A549 (cell line): ENCODE results near the gene OMD. TPM values are rescaled to one million over a fixed set of nuclear protein-coding genes. Genes with fewer than 3 reads are reported as not detected.

Source experiments
- ATAC-seq, 2 experiments: fragments of 200-7000 bp in 1 of 2; fragments of >200 bp in 1 of 2; cut with Nextera tagmentation in 1 of 2; cut with Tn5 transposase in 1 of 2; 3 replicates each; pipeline versions ENCODE4 v1.8.0 to v1.9.1; 2018 to 2020; ENCODE audit warnings: mild to moderate bottlenecking in 1 of 2, moderate library complexity in 1 of 2
- CTCF ChIA-PET: fragments of 300-600 bp; sonication (Branson Sonifier 250); formaldehyde crosslinking; extraction: SDS; loops from one replicate; lab custom pipeline; 2021; ENCODE audit warnings: antibody characterized with exemption, inconsistent platforms; lab: Yijun Ruan, JAX
- POLR2A ChIA-PET: fragments of 350-600 bp; formaldehyde crosslinking; extraction: SDS; loops from one replicate; lab custom pipeline; 2021; ENCODE audit warnings: antibody characterized with exemption, inconsistent platforms; lab: Yijun Ruan, JAX
- DNase-seq, 2 experiments: peaks; one replicate each; pipeline versions ENCODE4 v3.0.0 to v3.0.0-alpha.2; 2011 to 2016; ENCODE audit warnings: low read depth in 1 of 2, low spot score in 1 of 2
- FAIRE-seq: peaks from 2 replicates; lab custom pipeline; 2011; peaks lifted over from hg19 to GRCh38; lab: Jason Lieb, UNC
- H3K27ac ChIP-seq, 2 experiments: fragments of >200 bp; sonication (Bioruptor Twin); formaldehyde crosslinking; 3 replicates each; pipeline ENCODE4 v1.5.1; 2016 to 2017
- H3K4me1 ChIP-seq: fragments of >200 bp; sonication (Bioruptor Twin); formaldehyde crosslinking; 3 replicates; pipeline ENCODE4 v1.6.1; 2016
- H3K4me2 ChIP-seq: fragments of >200 bp; sonication (Bioruptor Twin); formaldehyde crosslinking; 3 replicates; pipeline ENCODE4 v1.6.1; 2016
- H3K4me3 ChIP-seq: fragments of >200 bp; sonication (Bioruptor Twin); formaldehyde crosslinking; 3 replicates; pipeline ENCODE4 v1.5.1; 2016
- H3K9me3 ChIP-seq: fragments of >200 bp; sonication (Bioruptor Twin); formaldehyde crosslinking; 3 replicates; pipeline ENCODE4 v1.6.1; 2016
- ATOH8 ChIP-seq: fragments of 250-450 bp; sonication (Bioruptor Pico); IDR thresholded peaks from 2 replicates; pipeline ENCODE4 v1.5.0; 2020; ENCODE audit warnings: low read depth, mild to moderate bottlenecking, moderate library complexity
- BCL3 ChIP-seq: fragments of >200 bp; sonication (Bioruptor Twin); formaldehyde crosslinking; IDR thresholded peaks from 3 replicates; pipeline ENCODE4 v1.6.1; 2016
- CEBPB ChIP-seq, 2 experiments: fragments of >200 bp in 1 of 2; sonication (Bioruptor Twin) in 1 of 2; formaldehyde crosslinking in 1 of 2; IDR thresholded peaks; 2 replicates each; pipeline ENCODE4 v1.6.1; 2012 to 2016
- E2F6 ChIP-seq: IDR thresholded peaks from 2 replicates; pipeline ENCODE4 v1.6.1; 2012; ENCODE audit warnings: low read depth, borderline replicate concordance
- EP300 ChIP-seq, 2 experiments: fragments of >200 bp; sonication (Bioruptor Twin); formaldehyde crosslinking; IDR thresholded peaks; 2 replicates in 1 of 2; 3 replicates in 1 of 2; pipeline ENCODE4 v1.6.1; 2016 to 2017
- FOSL2 ChIP-seq, 2 experiments: fragments of 450-650 bp in 1 of 2; fragments of >200 bp in 1 of 2; sonication (Bioruptor Twin) in 1 of 2; formaldehyde crosslinking; IDR thresholded peaks; 2 replicates each; pipeline versions ENCODE4 v1.5.0 to v1.6.1; 2016 to 2020; ENCODE audit warnings: mild to moderate bottlenecking in 1 of 2, moderate library complexity in 1 of 2
- GATA3 ChIP-seq: IDR thresholded peaks from 2 replicates; pipeline ENCODE4 v1.6.1; 2012; ENCODE audit warnings: borderline replicate concordance
- HES2 ChIP-seq: fragments of >200 bp; sonication (Bioruptor Twin); formaldehyde crosslinking; IDR thresholded peaks from 2 replicates; pipeline ENCODE4 v1.6.1; 2016
- HMGXB4 ChIP-seq: fragments of 250-450 bp; sonication (Bioruptor Pico); IDR thresholded peaks from 2 replicates; pipeline ENCODE4 v1.5.0; 2021; ENCODE audit warnings: mild to moderate bottlenecking, moderate library complexity, borderline replicate concordance
- HOXB13 ChIP-seq: fragments of 250-450 bp; sonication (Bioruptor Pico); IDR thresholded peaks from 2 replicates; pipeline ENCODE4 v1.5.0; 2020; ENCODE audit warnings: low read depth, mild to moderate bottlenecking, moderate library complexity
- HOXB5 ChIP-seq: fragments of 250-450 bp; sonication (Bioruptor Pico); IDR thresholded peaks from 2 replicates; pipeline ENCODE4 v1.5.0; 2020; ENCODE audit warnings: mild to moderate bottlenecking, moderate library complexity
- JUN ChIP-seq, 2 experiments: fragments of >200 bp; sonication (Bioruptor Twin); formaldehyde crosslinking; IDR thresholded peaks; 2 replicates in 1 of 2; 3 replicates in 1 of 2; pipeline ENCODE4 v1.6.1; 2016 to 2017
- KDM5A ChIP-seq: fragments of 200-600 bp; sonication (generic); IDR thresholded peaks from 2 replicates; pipeline ENCODE4 v1.6.1; 2016; ENCODE audit warnings: antibody characterized with exemption, mild to moderate bottlenecking
- MAX ChIP-seq: IDR thresholded peaks from 2 replicates; pipeline ENCODE4 v1.6.1; 2012
- NPAS2 ChIP-seq: fragments of 250-450 bp; sonication (Bioruptor Pico); IDR thresholded peaks from 2 replicates; pipeline ENCODE4 v1.8.0; 2022; ENCODE audit warnings: mild to moderate bottlenecking, moderate library complexity, borderline replicate concordance
- PBX3 ChIP-seq: IDR thresholded peaks from 2 replicates; pipeline ENCODE4 v1.6.1; 2012
- PHF8 ChIP-seq: fragments of 200-600 bp; sonication (generic); IDR thresholded peaks from 2 replicates; pipeline ENCODE4 v1.6.1; 2016; ENCODE audit warnings: low read depth, mild to moderate bottlenecking, antibody characterized with exemption, moderate library complexity, borderline replicate concordance
- POLR2A ChIP-seq: IDR thresholded peaks from 2 replicates; pipeline ENCODE4 v1.6.1; 2012; ENCODE audit warnings: mild to moderate bottlenecking, low read length
- RAD21 ChIP-seq, 2 experiments: fragments of >200 bp in 1 of 2; sonication (Bioruptor Twin) in 1 of 2; formaldehyde crosslinking in 1 of 2; IDR thresholded peaks in 1 of 2; conservative IDR thresholded peaks in 1 of 2; 2 replicates in 1 of 2; 3 replicates in 1 of 2; pipeline ENCODE4 v1.6.1; 2012 to 2018; ENCODE audit warnings: inconsistent platforms in 1 of 2
- RFX5 ChIP-seq: fragments of 450-650 bp; IDR thresholded peaks from 2 replicates; pipeline ENCODE4 v1.7.1; 2014; ENCODE audit warnings: antibody characterized with exemption, mild to moderate bottlenecking, moderate library complexity
- TP53 ChIP-seq: fragments of 250-450 bp; sonication (Bioruptor Pico); IDR thresholded peaks from 2 replicates; pipeline ENCODE4 v1.5.0; 2021; ENCODE audit warnings: mild to moderate bottlenecking, moderate library complexity
- USF2 ChIP-seq: fragments of 450-650 bp; IDR thresholded peaks from 2 replicates; pipeline ENCODE4 v1.6.1; 2014; ENCODE audit warnings: antibody characterized with exemption
- ZFP36 ChIP-seq: fragments of 450-650 bp; IDR thresholded peaks from 2 replicates; pipeline ENCODE4 v1.6.1; 2014; ENCODE audit warnings: borderline replicate concordance; ENCODE audit not compliant: partially characterized antibody
- ZNF302 ChIP-seq: fragments of 250-450 bp; sonication (Bioruptor Pico); IDR thresholded peaks from 2 replicates; pipeline ENCODE4 v1.9.0; 2021; ENCODE audit warnings: inconsistent platforms, mild to moderate bottlenecking, moderate library complexity
- ZSCAN20 ChIP-seq: fragments of 250-450 bp; sonication (Bioruptor Pico); IDR thresholded peaks from 2 replicates; pipeline ENCODE4 v1.8.0; 2022; ENCODE audit warnings: mild to moderate bottlenecking, moderate library complexity
- WGBS: methylation state at CpG from one replicate; pipeline ENCODE4 v1.1.6; 2017; ENCODE audit errors: missing lambda C conversion rate; 5-methylcytosine and 5-hydroxymethylcytosine counted together
- polyA plus RNA-seq, 4 experiments: library from polyadenylated mRNA; depleted of rRNA in 3 of 4; stranded (reverse); fragments of >200 nt; fragmentation: RNase III in 1 of 4; extraction: RNeasy Plus Mini Kit Qiagen cat#74134 plus additional on column Dnase treatment in 1 of 4; gene quantifications; 2 replicates in 3 of 4; 3 replicates in 1 of 4; pipeline ENCODE4 v1.2.3, GENCODE V29; 2011 to 2017

Gene OMD
- polyA plus RNA-seq, 2 of the 4 experiments (the other 2 are of a cell fraction) = not detected

- POLR2A ChIA-PET = no interaction called here
These were observed 15.4 kb downstream of the OMD start for GRCh38 chr9:92408747-92409478.

GRCh38 chr9:92407818-92408217 is 16.5 kb downstream of the OMD start:
- no peak for FAIRE-seq
- ChIA-PET POLR2A (interaction anchor here (0.6 kb wide), 1 partner anchor 37 kb away, joined by 3 read pairs; no protein-coding TSS in a partner anchor), CTCF (no interaction called here)
- Histone ChIP-seq H3K4me1 (no peaks in the 10 kb centered on the region), H3K9me3 (no peaks in the 10 kb centered on the region), H3K4me2 (no peak overlapping the region), H3K4me3 (no peak overlapping the region), H3K27ac (no peak overlapping the region)
- TF ChIP-seq HES2 = no peak
- no peak for TF ChIP-seq ZNF302
- no peak for TF ChIP-seq TP53 (CRISPR knock-in tag)
- TF ChIP-seq RAD21 (conservative IDR thresholded peaks at IDR 0.05 in 1 of 2, IDR thresholded peaks at IDR 0.05 in 1 of 2) = no peak
- DNase-seq = no peak
- 83% methylated on average over 2 of the region's 2 CpGs for WGBS
- ATAC-seq = no peak

More at GRCh38 chr9:92408747-92409478, 15.4 kb downstream of the OMD start:
- FAIRE-seq (no peak), ATAC-seq (no peak), DNase-seq (no peak)
- CTCF ChIA-PET = interaction anchor here (0.6 kb wide), 1 partner anchor 543 kb away, joined by 3 read pairs; no protein-coding TSS in a partner anchor
- WGBS = 73% methylated on average over 2 of the region's 2 CpGs
- no peak overlapping the region for H3K4me2 ChIP-seq
- H3K9me3 ChIP-seq = no peaks in the 10 kb centered on the region
- no peak overlapping the region for H3K27ac ChIP-seq
- no peaks in the 10 kb centered on the region for H3K4me1 ChIP-seq
- no peak overlapping the region for H3K4me3 ChIP-seq
- TF ChIP-seq GATA3 (no peak), HOXB5 (CRISPR knock-in tag) (no peak), PBX3 (no peak), KDM5A (no peak), BCL3 (no peak), TP53 (CRISPR knock-in tag) (no peak), NPAS2 (no peak), JUN (IDR thresholded peaks at IDR 0.05) (no peak), MAX (no peak), USF2 (no peak), HES2 (no peak), RFX5 (no peak), ZSCAN20 (CRISPR knock-in tag) (no peak), PHF8 (no peak), POLR2A (no peak), ATOH8 (CRISPR knock-in tag) (no peak)

- Histone ChIP-seq H3K4me2 (no peak overlapping the region), H3K27ac (no peak overlapping the region), H3K4me1 (no peaks in the 10 kb centered on the region), H3K9me3 (no peaks in the 10 kb centered on the region), H3K4me3 (no peak overlapping the region)
- DNase-seq (no peak), FAIRE-seq (no peak), ATAC-seq (no peak)
- TF ChIP-seq FOSL2 (IDR thresholded peaks at IDR 0.05) (no peak), FOSL2 (CRISPR knock-in tag; IDR thresholded peaks at IDR 0.05) (no peak), ZNF302 (no peak), ZFP36 (no peak), E2F6 (no peak), HMGXB4 (CRISPR knock-in tag) (no peak), EP300 (IDR thresholded peaks at IDR 0.05) (no peak), HOXB13 (CRISPR knock-in tag) (no peak), CEBPB (IDR thresholded peaks at IDR 0.05) (no peak), KDM5A (no peak), POLR2A (no peak)
- WGBS = 70% methylated on average over 3 of the region's 3 CpGs
- POLR2A ChIA-PET = no interaction called here
- CTCF ChIA-PET = interaction anchor here (1.2 kb wide), 1 partner anchor 59 kb away, joined by 3 read pairs; no protein-coding TSS in a partner anchor
These were observed 17.8 kb downstream of the OMD start for GRCh38 chr9:92406477-92406876.
